ENCODE results near the gene EMC1.

The EMC1 gene

DNA sequence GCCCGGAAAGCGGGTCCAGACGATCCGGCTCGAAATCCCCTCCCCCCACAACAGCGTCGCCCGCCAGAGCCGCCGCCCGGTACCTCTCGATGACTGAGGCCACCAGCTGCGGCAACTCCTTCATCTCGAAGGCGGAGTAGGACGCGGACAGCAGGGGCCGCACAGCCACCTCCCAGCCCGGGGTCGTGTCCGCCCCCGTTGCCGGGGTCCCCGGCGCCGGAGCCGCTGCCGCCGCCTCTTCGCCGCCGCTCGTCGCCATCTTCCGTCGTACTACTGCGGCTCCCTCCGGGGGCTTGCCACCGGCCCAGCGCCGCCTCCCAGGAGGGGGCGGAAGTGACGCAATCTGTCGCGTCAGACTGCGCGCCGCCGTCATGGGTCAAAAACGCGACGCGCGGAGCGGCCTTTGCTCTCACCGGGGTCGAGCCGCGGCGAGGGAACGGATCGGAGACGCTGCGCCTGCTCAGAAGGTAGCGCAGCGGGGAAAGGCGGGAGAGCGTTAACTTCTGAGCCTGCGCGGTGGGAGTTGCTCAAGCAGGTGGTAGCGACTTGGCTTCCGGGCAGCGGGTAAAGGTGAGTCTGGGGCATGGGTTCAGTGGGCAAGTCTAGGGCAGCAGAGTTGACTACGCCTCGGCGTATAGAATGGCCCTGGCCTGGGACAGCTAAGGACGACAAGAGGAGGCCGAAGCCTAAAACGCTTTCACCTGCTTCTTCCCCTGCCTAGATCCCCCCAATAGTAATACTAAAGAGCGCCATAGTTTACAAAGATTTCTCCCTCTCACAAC is 41.1 kb downstream of the EMC1 start, which contains the start of gene UBR4 (continued):
- TF ChIP-seq, protein P1, sequence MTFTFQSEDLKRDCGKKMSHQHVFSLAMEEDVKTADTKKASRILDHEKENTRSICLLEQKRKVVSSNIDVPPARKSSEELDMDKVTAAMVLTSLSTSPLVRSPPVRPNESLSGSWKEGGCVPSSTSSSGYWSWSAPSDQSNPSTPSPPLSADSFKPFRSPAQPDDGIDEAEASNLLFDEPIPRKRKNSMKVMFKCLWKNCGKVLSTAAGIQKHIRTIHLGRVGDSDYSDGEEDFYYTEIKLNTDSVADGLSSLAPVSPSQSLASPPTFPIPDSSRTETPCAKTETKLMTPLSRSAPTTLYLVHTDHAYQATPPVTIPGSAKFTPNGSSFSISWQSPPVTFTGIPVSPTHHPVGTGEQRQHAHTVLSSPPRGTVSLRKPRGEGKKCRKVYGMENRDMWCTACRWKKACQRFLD (tag by site-specific recombination; IDR thresholded peaks at IDR 0.05), result peak; percentile 72; the same call in 1 of the 2 replicates
- TF ChIP-seq, protein P2, sequence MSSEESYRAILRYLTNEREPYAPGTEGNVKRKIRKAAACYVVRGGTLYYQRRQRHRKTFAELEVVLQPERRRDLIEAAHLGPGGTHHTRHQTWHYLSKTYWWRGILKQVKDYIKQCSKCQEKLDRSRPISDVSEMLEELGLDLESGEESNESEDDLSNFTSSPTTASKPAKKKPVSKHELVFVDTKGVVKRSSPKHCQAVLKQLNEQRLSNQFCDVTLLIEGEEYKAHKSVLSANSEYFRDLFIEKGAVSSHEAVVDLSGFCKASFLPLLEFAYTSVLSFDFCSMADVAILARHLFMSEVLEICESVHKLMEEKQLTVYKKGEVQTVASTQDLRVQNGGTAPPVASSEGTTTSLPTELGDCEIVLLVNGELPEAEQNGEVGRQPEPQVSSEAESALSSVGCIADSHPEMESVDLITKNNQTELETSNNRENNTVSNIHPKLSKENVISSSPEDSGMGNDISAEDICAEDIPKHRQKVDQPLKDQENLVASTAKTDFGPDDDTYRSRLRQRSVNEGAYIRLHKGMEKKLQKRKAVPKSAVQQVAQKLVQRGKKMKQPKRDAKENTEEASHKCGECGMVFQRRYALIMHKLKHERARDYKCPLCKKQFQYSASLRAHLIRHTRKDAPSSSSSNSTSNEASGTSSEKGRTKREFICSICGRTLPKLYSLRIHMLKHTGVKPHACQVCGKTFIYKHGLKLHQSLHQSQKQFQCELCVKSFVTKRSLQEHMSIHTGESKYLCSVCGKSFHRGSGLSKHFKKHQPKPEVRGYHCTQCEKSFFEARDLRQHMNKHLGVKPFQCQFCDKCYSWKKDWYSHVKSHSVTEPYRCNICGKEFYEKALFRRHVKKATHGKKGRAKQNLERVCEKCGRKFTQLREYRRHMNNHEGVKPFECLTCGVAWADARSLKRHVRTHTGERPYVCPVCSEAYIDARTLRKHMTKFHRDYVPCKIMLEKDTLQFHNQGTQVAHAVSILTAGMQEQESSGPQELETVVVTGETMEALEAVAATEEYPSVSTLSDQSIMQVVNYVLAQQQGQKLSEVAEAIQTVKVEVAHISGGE (tag by site-specific recombination; conservative IDR thresholded peaks at IDR 0.05; ENCODE audit: low read depth), result peak; percentile 97
- TF ChIP-seq ZNF777 (tag by site-specific recombination; IDR thresholded peaks at IDR 0.05; ENCODE audit: borderline replicate concordance), result no peak
- no peak for TF ChIP-seq ZNF16 (tag by site-specific recombination; IDR thresholded peaks at IDR 0.05; ENCODE audit: low read depth)
- TF ChIP-seq ZNF670 (tag by site-specific recombination; IDR thresholded peaks at IDR 0.05; ENCODE audit: low read depth), result no peak
- TF ChIP-seq ZNF623 (tag by site-specific recombination; IDR thresholded peaks at IDR 0.05), result no peak
- TF ChIP-seq ZNF843 (tag by site-specific recombination; IDR thresholded peaks at IDR 0.05), result peak; percentile 47; the same call in 1 of the 2 replicates
- TF ChIP-seq ZNF529 (tag by site-specific recombination; IDR thresholded peaks at IDR 0.05; ENCODE audit: insufficient replicate concordance), result no peak
- no peak for TF ChIP-seq ZNF624 (tag by site-specific recombination; IDR thresholded peaks at IDR 0.05)
- TF ChIP-seq, protein P3, sequence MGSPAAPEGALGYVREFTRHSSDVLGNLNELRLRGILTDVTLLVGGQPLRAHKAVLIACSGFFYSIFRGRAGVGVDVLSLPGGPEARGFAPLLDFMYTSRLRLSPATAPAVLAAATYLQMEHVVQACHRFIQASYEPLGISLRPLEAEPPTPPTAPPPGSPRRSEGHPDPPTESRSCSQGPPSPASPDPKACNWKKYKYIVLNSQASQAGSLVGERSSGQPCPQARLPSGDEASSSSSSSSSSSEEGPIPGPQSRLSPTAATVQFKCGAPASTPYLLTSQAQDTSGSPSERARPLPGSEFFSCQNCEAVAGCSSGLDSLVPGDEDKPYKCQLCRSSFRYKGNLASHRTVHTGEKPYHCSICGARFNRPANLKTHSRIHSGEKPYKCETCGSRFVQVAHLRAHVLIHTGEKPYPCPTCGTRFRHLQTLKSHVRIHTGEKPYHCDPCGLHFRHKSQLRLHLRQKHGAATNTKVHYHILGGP (tag by site-specific recombination; IDR thresholded peaks at IDR 0.05), result no peak
- TF ChIP-seq ZNF830 (tag by site-specific recombination; IDR thresholded peaks at IDR 0.05; ENCODE audit: low read depth), result no peak
- peak; percentile 66; the same call in 1 of the 2 replicates for TF ChIP-seq KLF7 (tag by site-specific recombination; IDR thresholded peaks at IDR 0.05; ENCODE audit: borderline replicate concordance)
- TF ChIP-seq BCL11B (tag by site-specific recombination; IDR thresholded peaks at IDR 0.05; ENCODE audit: low read depth), result peak; percentile 97
- TF ChIP-seq ZNF133 (tag by site-specific recombination; IDR thresholded peaks at IDR 0.05), result no peak
- TF ChIP-seq ZNF521 (tag by site-specific recombination; IDR thresholded peaks at IDR 0.05), result no peak
- peak; percentile 88 for TF ChIP-seq ZBTB17 (tag by site-specific recombination; IDR thresholded peaks at IDR 0.05)
- TF ChIP-seq, protein P4, sequence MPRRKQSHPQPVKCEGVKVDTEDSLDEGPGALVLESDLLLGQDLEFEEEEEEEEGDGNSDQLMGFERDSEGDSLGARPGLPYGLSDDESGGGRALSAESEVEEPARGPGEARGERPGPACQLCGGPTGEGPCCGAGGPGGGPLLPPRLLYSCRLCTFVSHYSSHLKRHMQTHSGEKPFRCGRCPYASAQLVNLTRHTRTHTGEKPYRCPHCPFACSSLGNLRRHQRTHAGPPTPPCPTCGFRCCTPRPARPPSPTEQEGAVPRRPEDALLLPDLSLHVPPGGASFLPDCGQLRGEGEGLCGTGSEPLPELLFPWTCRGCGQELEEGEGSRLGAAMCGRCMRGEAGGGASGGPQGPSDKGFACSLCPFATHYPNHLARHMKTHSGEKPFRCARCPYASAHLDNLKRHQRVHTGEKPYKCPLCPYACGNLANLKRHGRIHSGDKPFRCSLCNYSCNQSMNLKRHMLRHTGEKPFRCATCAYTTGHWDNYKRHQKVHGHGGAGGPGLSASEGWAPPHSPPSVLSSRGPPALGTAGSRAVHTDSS (tag by site-specific recombination; IDR thresholded peaks at IDR 0.05), result no peak
- TF ChIP-seq, protein P5, sequence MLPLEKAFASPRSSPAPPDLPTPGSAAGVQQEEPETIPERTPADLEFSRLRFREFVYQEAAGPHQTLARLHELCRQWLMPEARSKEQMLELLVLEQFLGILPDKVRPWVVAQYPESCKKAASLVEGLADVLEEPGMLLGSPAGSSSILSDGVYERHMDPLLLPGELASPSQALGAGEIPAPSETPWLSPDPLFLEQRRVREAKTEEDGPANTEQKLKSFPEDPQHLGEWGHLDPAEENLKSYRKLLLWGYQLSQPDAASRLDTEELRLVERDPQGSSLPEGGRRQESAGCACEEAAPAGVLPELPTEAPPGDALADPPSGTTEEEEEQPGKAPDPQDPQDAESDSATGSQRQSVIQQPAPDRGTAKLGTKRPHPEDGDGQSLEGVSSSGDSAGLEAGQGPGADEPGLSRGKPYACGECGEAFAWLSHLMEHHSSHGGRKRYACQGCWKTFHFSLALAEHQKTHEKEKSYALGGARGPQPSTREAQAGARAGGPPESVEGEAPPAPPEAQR (tag by site-specific recombination; IDR thresholded peaks at IDR 0.05), result peak; percentile 70; the same call in 1 of the 2 replicates
- TF ChIP-seq BCL11A (tag by site-specific recombination; IDR thresholded peaks at IDR 0.05; ENCODE audit: low read depth), result peak; percentile 85; the same call in 1 of the 2 replicates
- TF ChIP-seq ZNF610 (tag by site-specific recombination; IDR thresholded peaks at IDR 0.05; ENCODE audit: borderline replicate concordance), result peak; percentile 94
- TF ChIP-seq, protein P6, sequence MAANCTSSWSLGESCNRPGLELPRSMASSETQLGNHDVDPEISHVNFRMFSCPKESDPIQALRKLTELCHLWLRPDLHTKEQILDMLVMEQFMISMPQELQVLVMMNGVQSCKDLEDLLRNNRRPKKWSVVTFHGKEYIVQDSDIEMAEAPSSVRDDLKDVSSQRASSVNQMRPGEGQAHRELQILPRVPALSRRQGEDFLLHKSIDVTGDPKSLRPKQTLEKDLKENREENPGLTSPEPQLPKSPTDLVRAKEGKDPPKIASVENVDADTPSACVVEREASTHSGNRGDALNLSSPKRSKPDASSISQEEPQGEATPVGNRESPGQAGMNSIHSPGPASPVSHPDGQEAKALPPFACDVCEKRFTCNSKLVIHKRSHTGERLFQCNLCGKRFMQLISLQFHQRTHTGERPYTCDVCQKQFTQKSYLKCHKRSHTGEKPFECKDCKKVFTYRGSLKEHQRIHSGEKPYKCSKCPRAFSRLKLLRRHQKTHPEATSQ (tag by site-specific recombination; IDR thresholded peaks at IDR 0.05), result no peak
- TF ChIP-seq ZFP41 (tag by site-specific recombination; IDR thresholded peaks at IDR 0.05; ENCODE audit: borderline replicate concordance), result no peak
- TF ChIP-seq ZNF184 (tag by site-specific recombination; IDR thresholded peaks at IDR 0.05), result no peak

Data from HEK293 (cell line).